ENCODE data around the gene UNC13B. TPM values are rescaled to one million over a fixed set of nuclear protein-coding genes. Genes with fewer than 3 reads are reported as not detected.

UNC13B gene
- 20.8 and 21.2 TPM in 2 replicates for total RNA-seq (2012; rRNA removed)

GRCh38 chr9:35161713-35162604 is at the start of gene UNC13B:
Gene UNC13B, plus strand, starts transcription at chr9:35162009. Its CDS starts 275 bp downstream, at chr9:35162284.
- Histone ChIP-seq H3K27me3 (ENCODE audit: control insufficient read depth, insufficient read depth, low read length) (no peaks in the 10 kb centered on the region), H3K4me1 (ENCODE audit: control insufficient read depth, insufficient read depth, low read length) (peaks cover 29% of the 10 kb centered on the region), H3K4me2 (ENCODE audit: low read length) (peak within 1 kb of the TSS; percentile 84), H3K9me3 (replicated peaks; ENCODE audit: low read length) (no peaks in the 10 kb centered on the region), H3K4me3 (ENCODE audit: low read length) (peak within 1 kb of the TSS; percentile 98), H3K36me3 (ENCODE audit: insufficient read depth, low read length) (no peaks in the 10 kb centered on the region), H3K9ac (ENCODE audit: low read depth, low read length) (peak within 1 kb of the TSS; percentile 85)

DNA sequence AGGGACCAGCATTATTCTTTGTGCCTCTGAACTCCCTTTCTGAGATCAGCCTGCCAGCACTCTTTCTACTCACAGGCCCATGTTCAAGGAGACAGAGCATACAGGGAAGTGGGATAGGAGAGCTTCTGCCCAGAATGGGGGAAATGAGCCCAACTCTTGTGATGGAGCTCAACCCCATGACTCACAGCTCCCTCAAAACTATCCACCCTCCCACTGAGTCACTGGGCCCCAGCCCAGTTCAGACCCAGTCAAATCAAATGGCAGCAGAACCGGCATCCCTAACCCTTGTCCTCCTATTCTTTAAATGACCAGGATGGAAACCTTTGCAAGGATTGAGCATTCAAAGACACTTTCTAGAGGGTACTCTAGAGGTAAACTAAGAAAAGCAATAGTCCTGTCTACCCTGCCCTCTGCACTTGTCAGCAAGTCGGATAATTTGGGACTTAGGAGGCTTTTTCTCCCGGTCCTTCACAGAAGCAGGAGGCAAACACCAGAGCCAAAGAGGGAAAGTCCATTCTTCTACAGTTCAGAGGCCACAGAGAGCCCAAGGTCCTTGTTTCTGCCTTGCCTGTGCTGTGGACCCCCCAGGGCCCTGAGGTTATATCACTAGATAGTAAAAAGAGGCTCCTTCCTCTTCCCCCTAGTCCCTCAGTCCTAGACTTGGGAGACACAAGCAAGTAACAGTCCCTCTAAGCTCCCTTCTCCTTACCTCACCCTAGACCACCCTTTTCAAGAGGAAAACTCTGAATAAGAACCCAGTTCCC is 49.4 kb upstream of the UNC13B start:
- Histone ChIP-seq H3K36me3 (ENCODE audit: insufficient read depth, low read length) (peaks cover 19% of the 10 kb centered on the region), H3K4me1 (ENCODE audit: control insufficient read depth, insufficient read depth, low read length) (peaks cover 62% of the 10 kb centered on the region), H3K9me3 (replicated peaks; ENCODE audit: low read length) (no peaks in the 10 kb centered on the region), H3K9ac (ENCODE audit: low read depth, low read length) (peak overlapping the region; percentile 85), H3K4me3 (ENCODE audit: low read length) (peak overlapping the region; percentile 67), H3K4me2 (ENCODE audit: low read length) (peak overlapping the region; percentile 89), H3K27me3 (ENCODE audit: control insufficient read depth, insufficient read depth, low read length) (no peaks in the 10 kb centered on the region)

GRCh38 chr9:35114113-35114839 is 47.5 kb upstream of the UNC13B start:
- Histone ChIP-seq H3K4me1 (ENCODE audit: control insufficient read depth, insufficient read depth, low read length) (peaks cover 58% of the 10 kb centered on the region), H3K4me2 (ENCODE audit: low read length) (peak overlapping the region; percentile 96), H3K4me3 (ENCODE audit: low read length) (peak overlapping the region; percentile 87), H3K9me3 (replicated peaks; ENCODE audit: low read length) (no peaks in the 10 kb centered on the region), H3K9ac (ENCODE audit: low read depth, low read length) (peak overlapping the region; percentile 82), H3K36me3 (ENCODE audit: insufficient read depth, low read length) (peaks cover 4% of the 10 kb centered on the region), H3K27me3 (ENCODE audit: control insufficient read depth, insufficient read depth, low read length) (no peaks in the 10 kb centered on the region)

DNA sequence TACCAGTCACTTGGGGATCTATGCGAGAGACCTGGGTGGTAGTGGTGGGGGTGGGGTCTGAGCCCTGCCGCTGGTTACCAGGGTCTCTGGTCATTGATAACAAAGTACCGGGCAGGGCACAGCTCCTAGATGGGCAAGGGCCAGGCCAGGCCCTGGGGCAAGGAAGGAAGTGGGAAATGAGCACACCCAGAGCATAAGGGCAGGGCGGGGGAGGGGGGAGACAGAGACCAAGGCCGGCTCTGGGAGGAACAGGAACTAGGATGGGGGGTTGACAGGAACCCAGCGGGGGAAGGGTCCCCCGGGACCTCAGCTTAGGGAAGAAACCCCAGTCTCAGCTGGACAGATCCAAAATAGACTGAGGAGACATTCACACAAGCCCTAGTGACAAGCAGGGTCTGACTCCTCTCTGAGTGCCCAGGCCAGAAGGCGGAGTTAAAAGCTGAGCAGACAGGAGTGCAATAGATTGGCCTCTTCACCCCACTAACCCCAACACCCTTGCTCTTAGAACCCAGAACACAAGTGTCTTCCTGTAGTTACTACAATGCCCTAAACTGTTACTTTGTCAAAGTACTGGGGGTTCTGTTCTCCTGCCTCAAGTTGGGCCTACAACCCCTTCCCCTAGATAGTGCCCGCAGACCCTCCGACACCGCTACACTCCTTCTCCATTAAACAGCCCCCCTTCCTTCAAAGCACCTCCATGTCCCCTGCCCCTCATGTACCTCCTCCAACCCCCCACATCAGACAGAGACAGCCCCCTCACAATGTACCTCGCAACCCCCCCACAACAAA is 46.8 kb upstream of the UNC13B start:
- peak overlapping the region; percentile 96 for H3K4me2 ChIP-seq (ENCODE audit: low read length)
- no peaks in the 10 kb centered on the region for H3K27me3 ChIP-seq (ENCODE audit: control insufficient read depth, insufficient read depth, low read length)
- H3K36me3 ChIP-seq (ENCODE audit: insufficient read depth, low read length) = no peaks in the 10 kb centered on the region
- no peaks in the 10 kb centered on the region for H3K9me3 ChIP-seq (replicated peaks; ENCODE audit: low read length)
- peaks cover 51% of the 10 kb centered on the region for H3K4me1 ChIP-seq (ENCODE audit: control insufficient read depth, insufficient read depth, low read length)
- H3K4me3 ChIP-seq (ENCODE audit: low read length) = peak overlapping the region; percentile 87
- H3K9ac ChIP-seq (ENCODE audit: low read depth, low read length) = peak overlapping the region; percentile 82

DNA sequence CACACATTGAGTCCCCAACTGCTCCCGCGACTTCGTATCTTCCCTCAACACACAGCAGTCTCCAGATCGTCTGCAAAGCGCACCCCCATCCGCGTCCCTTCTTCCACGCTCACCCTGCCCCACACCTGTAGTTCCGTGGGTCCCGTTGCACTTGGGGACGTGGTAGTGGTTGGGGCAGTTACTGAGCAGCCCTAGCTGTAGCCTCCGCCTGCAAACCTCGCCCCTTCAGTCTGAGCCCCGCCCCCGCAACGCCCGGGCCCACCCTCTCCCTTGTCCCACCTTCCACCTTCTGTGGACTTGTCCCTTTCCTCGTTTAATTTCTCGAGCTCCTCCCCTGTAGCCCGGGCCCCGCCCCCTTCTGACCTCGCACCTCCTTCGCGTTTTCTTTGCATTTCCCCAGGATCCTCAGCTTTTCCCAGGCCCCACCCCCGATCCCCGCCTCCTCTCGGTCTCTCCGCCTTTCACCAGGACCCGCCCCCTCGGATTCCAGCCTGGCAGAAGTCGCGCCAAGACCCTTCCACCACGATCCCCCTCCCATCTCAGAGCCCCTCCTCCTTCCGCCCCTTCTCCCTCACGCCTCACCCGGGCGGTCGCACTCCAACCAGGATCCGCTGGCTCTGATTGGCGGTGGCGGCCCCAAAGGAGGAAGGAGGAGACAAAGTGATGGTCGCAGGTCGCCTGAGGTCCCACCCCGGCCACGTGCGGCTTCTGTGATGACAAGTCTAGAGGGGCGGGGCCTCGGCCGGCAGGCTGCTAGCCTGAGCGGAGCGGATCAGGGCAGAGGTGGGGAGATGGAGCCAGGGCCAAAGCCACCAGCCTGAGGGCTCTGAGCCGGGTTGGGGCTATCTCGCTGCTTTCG is 45.9 kb upstream of the UNC13B start, which contains the start of gene ATOSB:
ATOSB (minus strand) TSS at position 183 of the 859 bp plus-strand sequence. CDS start 7,588 bp downstream, outside the sequence.
- no peaks in the 10 kb centered on the region for H3K36me3 ChIP-seq (ENCODE audit: insufficient read depth, low read length)
- H3K4me1 ChIP-seq (ENCODE audit: control insufficient read depth, insufficient read depth, low read length) = peaks cover 42% of the 10 kb centered on the region
- H3K9ac ChIP-seq (ENCODE audit: low read depth, low read length) = peak within 1 kb of the TSS; percentile 82
- no peaks in the 10 kb centered on the region for H3K27me3 ChIP-seq (ENCODE audit: control insufficient read depth, insufficient read depth, low read length)
- H3K4me2 ChIP-seq (ENCODE audit: low read length) = peak within 1 kb of the TSS; percentile 96
- H3K9me3 ChIP-seq (replicated peaks; ENCODE audit: low read length) = no peaks in the 10 kb centered on the region
- peak within 1 kb of the TSS; percentile 87 for H3K4me3 ChIP-seq (ENCODE audit: low read length)

GRCh38 chr9:35116539-35116897 is 45.3 kb upstream of the UNC13B start:
- Histone ChIP-seq H3K4me3 (ENCODE audit: low read length) (peak overlapping the region; percentile 87), H3K4me1 (ENCODE audit: control insufficient read depth, insufficient read depth, low read length) (peaks cover 42% of the 10 kb centered on the region), H3K9ac (ENCODE audit: low read depth, low read length) (peak overlapping the region; percentile 82), H3K4me2 (ENCODE audit: low read length) (peak overlapping the region; percentile 96), H3K9me3 (replicated peaks; ENCODE audit: low read length) (no peaks in the 10 kb centered on the region), H3K36me3 (ENCODE audit: insufficient read depth, low read length) (no peaks in the 10 kb centered on the region), H3K27me3 (ENCODE audit: control insufficient read depth, insufficient read depth, low read length) (no peaks in the 10 kb centered on the region)

GRCh38 chr9:35116898-35117551 is 44.8 kb upstream of the UNC13B start:
- Histone ChIP-seq H3K9ac (ENCODE audit: low read depth, low read length) (peak overlapping the region; percentile 82), H3K4me3 (ENCODE audit: low read length) (peak overlapping the region; percentile 87), H3K27me3 (ENCODE audit: control insufficient read depth, insufficient read depth, low read length) (no peaks in the 10 kb centered on the region), H3K4me2 (ENCODE audit: low read length) (peak overlapping the region; percentile 96), H3K36me3 (ENCODE audit: insufficient read depth, low read length) (no peaks in the 10 kb centered on the region), H3K4me1 (ENCODE audit: control insufficient read depth, insufficient read depth, low read length) (peaks cover 38% of the 10 kb centered on the region), H3K9me3 (replicated peaks; ENCODE audit: low read length) (no peaks in the 10 kb centered on the region)

DNA sequence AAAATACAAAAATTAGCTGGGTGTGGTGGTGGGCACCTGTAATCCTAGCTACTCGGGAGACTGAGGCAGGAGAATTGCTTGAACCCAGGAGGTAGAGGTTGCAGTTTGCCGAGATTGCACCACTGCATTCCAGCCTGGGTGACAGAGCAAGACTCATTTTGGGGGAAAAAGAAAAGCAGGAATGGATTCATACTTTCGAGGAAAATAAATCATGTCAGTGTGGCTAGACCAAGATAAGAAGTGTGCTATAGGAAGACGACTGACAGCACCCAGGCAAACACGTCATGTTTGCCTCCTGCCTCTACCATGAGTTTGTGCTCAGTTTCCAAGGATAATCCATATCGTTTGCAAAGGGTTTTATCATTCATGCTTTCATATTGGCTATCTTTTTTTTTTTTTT is 26.9 kb upstream of the UNC13B start:
- Histone ChIP-seq H3K27me3 (ENCODE audit: control insufficient read depth, insufficient read depth, low read length) (peaks cover 10% of the 10 kb centered on the region), H3K4me3 (ENCODE audit: low read length) (no peak overlapping the region), H3K4me2 (ENCODE audit: low read length) (no peak overlapping the region), H3K36me3 (ENCODE audit: insufficient read depth, low read length) (no peaks in the 10 kb centered on the region), H3K4me1 (ENCODE audit: control insufficient read depth, insufficient read depth, low read length) (no peaks in the 10 kb centered on the region), H3K9me3 (replicated peaks; ENCODE audit: low read length) (peaks cover 3% of the 10 kb centered on the region), H3K9ac (ENCODE audit: low read depth, low read length) (no peak overlapping the region)

DNA sequence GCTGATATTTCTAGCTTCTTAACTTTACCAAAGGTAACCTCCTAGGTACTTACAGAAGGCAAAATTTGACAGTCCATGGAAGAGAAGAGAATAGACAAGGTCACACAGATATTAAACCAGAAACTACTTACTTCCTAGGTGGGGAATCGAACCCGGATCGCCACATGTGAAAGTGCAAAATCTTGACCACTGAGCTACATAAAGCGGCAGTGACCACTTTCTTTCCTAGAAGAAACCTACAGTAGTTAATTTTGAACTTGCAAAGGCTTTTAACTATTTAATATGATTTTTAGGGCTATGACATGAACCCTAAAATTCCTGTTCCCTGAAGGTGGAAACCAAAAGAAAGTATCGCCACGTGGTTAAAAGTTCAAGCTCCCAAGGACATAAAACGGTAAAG is 25.8 kb upstream of the UNC13B start:
- peaks cover 10% of the 10 kb centered on the region for H3K27me3 ChIP-seq (ENCODE audit: control insufficient read depth, insufficient read depth, low read length)
- H3K4me2 ChIP-seq (ENCODE audit: low read length) = no peak overlapping the region
- peaks cover 5% of the 10 kb centered on the region for H3K9me3 ChIP-seq (replicated peaks; ENCODE audit: low read length)
- H3K36me3 ChIP-seq (ENCODE audit: insufficient read depth, low read length) = no peaks in the 10 kb centered on the region
- no peak overlapping the region for H3K4me3 ChIP-seq (ENCODE audit: low read length)
- H3K4me1 ChIP-seq (ENCODE audit: control insufficient read depth, insufficient read depth, low read length) = no peaks in the 10 kb centered on the region
- no peak overlapping the region for H3K9ac ChIP-seq (ENCODE audit: low read depth, low read length)
